T47D (cell line): ENCODE measurements around the gene ZNF69.
A peak's percentile ranks its signal among the peaks of the same experiment; 100 is the strongest.
"Not testable (repeated sequence)": the region's sequence is repeated elsewhere in the genome, so short reads cannot be mapped to it uniquely, and the experiment has no call there.

Source experiments
- DNase-seq, 2 experiments: peaks; one replicate each; pipeline versions ENCODE4 v3.0.0 to v3.0.0-alpha.2; 2011 to 2012; ENCODE audit warnings: low read depth in 1 of 2, low spot score in 1 of 2
- JUND ChIP-seq: IDR thresholded peaks from 2 replicates; pipeline ENCODE4 v1.6.1; 2012; ENCODE audit warnings: low read depth
- in situ Hi-C: cut with HindIII; loops from 2 replicates; pipeline ENCODE4 v1.10.0; 2016; ENCODE audit warnings: low sequenced_read_pairs, low pct_unique_long_range_greater_than_20kb

ZNF69 gene

GRCh38 chr19:11887611-11888531 lies at the start of gene ZNF69:
Gene ZNF69, plus strand, starts transcription at chr19:11887782. Its CDS starts 142 bp downstream, at chr19:11887924.
- TF ChIP-seq JUND = no peak
- peak; percentile 66 to 94 for DNase-seq
- in situ Hi-C loops = no loop called here

GRCh38 chr19:11843722-11844121 lies 43.9 kb upstream of the ZNF69 start:
- in situ Hi-C loops = no loop called here
- TF ChIP-seq JUND = no peak
- peak in 1 of 2 experiments; percentile 15 for DNase-seq

GRCh38 chr19:11847615-11848014 lies 40.0 kb upstream of the ZNF69 start:
- in situ Hi-C loops, DNase-seq: not testable (repeated sequence)

GRCh38 chr19:11848200-11848593 lies 39.4 kb upstream of the ZNF69 start:
- in situ Hi-C loops = no loop called here
- DNase-seq = no peak
- TF ChIP-seq JUND = no peak

GRCh38 chr19:11848594-11849469 lies 38.8 kb upstream of the ZNF69 start, which contains the start of gene ZNF439:
Gene ZNF439, plus strand, starts transcription at chr19:11848726. Its CDS starts 142 bp downstream, at chr19:11848868.
- DNase-seq = peak; percentile 66 to 88
- no peak for TF ChIP-seq JUND
- in situ Hi-C loops = no loop called here

GRCh38 chr19:11850289-11850688 lies 37.3 kb upstream of the ZNF69 start:
- in situ Hi-C loops = not testable (repeated sequence)

GRCh38 chr19:11853358-11853757 lies 34.2 kb upstream of the ZNF69 start:
- TF ChIP-seq JUND = no peak
- in situ Hi-C loops = no loop called here
- no peak for DNase-seq

More at GRCh38 chr19:11850289-11850688, 37.3 kb upstream of the ZNF69 start:
- not testable (repeated sequence) for DNase-seq

GRCh38 chr19:11856596-11857250 lies 30.9 kb upstream of the ZNF69 start:
- in situ Hi-C loops = no loop called here
- no peak for DNase-seq
- TF ChIP-seq JUND = no peak

- peak in 1 of 2 experiments; percentile 35 for DNase-seq
Measured at GRCh38 chr19:11860721-11861120, 26.9 kb upstream of the ZNF69 start.

GRCh38 chr19:11861301-11861700 lies 26.3 kb upstream of the ZNF69 start:
- in situ Hi-C loops = no loop called here
- DNase-seq = no peak
- TF ChIP-seq JUND = no peak

More at GRCh38 chr19:11860721-11861120, 26.9 kb upstream of the ZNF69 start:
- in situ Hi-C loops = no loop called here
- no peak for TF ChIP-seq JUND

- DNase-seq, in situ Hi-C loops: not testable (repeated sequence)
Measured at GRCh38 chr19:11867766-11868165, 19.8 kb upstream of the ZNF69 start.

GRCh38 chr19:11868188-11868587 lies 19.4 kb upstream of the ZNF69 start:
- in situ Hi-C loops = no loop called here
- TF ChIP-seq JUND = no peak
- DNase-seq = no peak
